ENCODE measurements around the gene KRTAP4-16.
"Not testable (repeated sequence)": the region's sequence is repeated elsewhere in the genome, so short reads cannot be mapped to it uniquely, and the experiment has no call there.

Gene KRTAP4-16

DNA sequence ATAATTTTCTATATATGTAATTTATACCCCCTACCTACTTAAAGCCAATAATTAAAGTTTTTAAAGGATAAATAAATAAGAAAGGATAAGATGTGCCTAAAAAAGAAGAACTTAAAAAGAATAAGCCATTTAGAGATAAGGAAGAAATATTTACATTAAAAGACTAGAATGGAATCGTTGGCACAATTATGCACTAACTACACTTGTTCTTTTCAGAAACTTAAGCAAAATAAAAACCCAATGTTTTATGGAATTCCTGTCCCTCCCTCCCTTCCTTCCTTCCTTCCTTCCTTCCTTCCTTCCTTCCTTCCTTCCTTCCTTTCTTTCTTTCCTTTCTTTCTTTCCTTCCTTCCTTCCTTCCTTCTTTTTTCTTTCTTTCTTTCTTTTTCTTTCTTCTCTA, 42.8 kb upstream of the KRTAP4-16 start:
- no peak for DNase-seq (ENCODE audit: low spot score)
- in situ Hi-C loops (cut with MboI; ENCODE audit: low pct_unique_long_range_greater_than_20kb, low sequenced_read_pairs, unreplicated experiment) = no loop called here

GRCh38 chr17:41141361-41141760, 39.4 kb upstream of the KRTAP4-16 start:
- DNase-seq (ENCODE audit: low spot score) = no peak
- no peak for TF ChIP-seq CTCF (IDR thresholded peaks at IDR 0.05; ENCODE audit: extremely low read depth, insufficient read depth, missing control alignments)
- in situ Hi-C loops (cut with MboI; ENCODE audit: low pct_unique_long_range_greater_than_20kb, low sequenced_read_pairs, unreplicated experiment) = no loop called here

More for the DNA sequence above, 42.8 kb upstream of the KRTAP4-16 start:
- no peak for TF ChIP-seq CTCF (IDR thresholded peaks at IDR 0.05; ENCODE audit: extremely low read depth, insufficient read depth, missing control alignments)

GRCh38 chr17:41140360-41141131, 38.5 kb upstream of the KRTAP4-16 start, which contains the start of gene KRTAP4-6:
KRTAP4-6 (minus strand) TSS chr17:41140544; CDS start chr17:41140487, 57 bp downstream.
- no peak for DNase-seq (ENCODE audit: low spot score)
- in situ Hi-C loops (cut with MboI; ENCODE audit: low pct_unique_long_range_greater_than_20kb, low sequenced_read_pairs, unreplicated experiment) = no loop called here
- no peak for TF ChIP-seq CTCF (IDR thresholded peaks at IDR 0.05; ENCODE audit: extremely low read depth, insufficient read depth, missing control alignments)

GRCh38 chr17:41139865-41140264, 37.9 kb upstream of the KRTAP4-16 start:
- in situ Hi-C loops (cut with MboI; ENCODE audit: low pct_unique_long_range_greater_than_20kb, low sequenced_read_pairs, unreplicated experiment) = not testable (repeated sequence)

GRCh38 chr17:41133880-41134735, 32.1 kb upstream of the KRTAP4-16 start:
- in situ Hi-C loops (cut with MboI; ENCODE audit: low pct_unique_long_range_greater_than_20kb, low sequenced_read_pairs, unreplicated experiment) = no loop called here

More at GRCh38 chr17:41139865-41140264, 37.9 kb upstream of the KRTAP4-16 start:
- not testable (repeated sequence) for DNase-seq (ENCODE audit: low spot score)

DNA sequence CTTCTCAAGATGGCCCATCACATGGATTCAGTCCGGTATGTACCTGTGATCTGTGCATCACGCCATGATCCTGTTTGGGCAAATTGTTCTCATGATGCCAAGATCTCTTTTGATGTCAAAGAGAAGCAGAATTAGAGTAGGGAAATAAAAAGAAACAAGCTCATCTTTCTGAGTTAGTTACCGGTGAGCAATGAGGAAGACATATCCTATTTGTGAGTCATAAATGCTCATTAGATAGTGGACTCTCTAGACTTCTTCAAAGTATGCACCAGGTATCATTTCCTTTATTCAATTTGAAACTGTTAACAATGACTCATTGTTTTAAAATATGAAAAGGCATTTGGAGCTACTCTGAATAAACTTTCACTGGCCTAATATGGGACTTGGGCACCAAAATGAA, 30.0 kb upstream of the KRTAP4-16 start:
- in situ Hi-C loops (cut with MboI; ENCODE audit: low pct_unique_long_range_greater_than_20kb, low sequenced_read_pairs, unreplicated experiment) = no loop called here
- TF ChIP-seq CTCF (IDR thresholded peaks at IDR 0.05; ENCODE audit: extremely low read depth, insufficient read depth, missing control alignments) = no peak
- DNase-seq (ENCODE audit: low spot score) = peak; percentile 28

More at GRCh38 chr17:41133880-41134735, 32.1 kb upstream of the KRTAP4-16 start:
- DNase-seq (ENCODE audit: low spot score) = no peak
- no peak for TF ChIP-seq CTCF (IDR thresholded peaks at IDR 0.05; ENCODE audit: extremely low read depth, insufficient read depth, missing control alignments)

DNA sequence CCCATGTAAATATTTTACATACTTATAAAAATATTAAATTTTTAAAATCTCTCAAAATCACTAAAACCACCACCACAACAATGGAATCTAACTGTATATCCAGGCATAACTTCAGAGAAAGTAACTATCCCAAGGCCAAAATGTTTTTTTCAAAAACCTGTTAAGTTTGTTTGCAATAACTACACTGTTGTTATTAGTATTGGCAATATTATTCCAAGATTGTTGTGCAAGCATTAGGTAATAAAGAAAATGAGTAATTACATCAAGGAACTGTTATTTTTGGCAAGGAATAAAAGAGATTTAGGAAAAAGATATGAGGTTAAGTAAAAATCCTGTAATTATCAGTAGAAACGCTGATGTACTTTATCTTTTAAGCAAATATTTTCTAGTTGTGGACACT, 25.4 kb upstream of the KRTAP4-16 start:
- DNase-seq (ENCODE audit: low spot score) = no peak
- in situ Hi-C loops (cut with MboI; ENCODE audit: low pct_unique_long_range_greater_than_20kb, low sequenced_read_pairs, unreplicated experiment) = no loop called here
- no peak for TF ChIP-seq CTCF (IDR thresholded peaks at IDR 0.05; ENCODE audit: extremely low read depth, insufficient read depth, missing control alignments)

All from GM13977 (cell line).